GM19240 (cell line): ENCODE measurements around the gene UNK.

Experiments
- DNase-seq: peaks from one replicate; pipeline ENCODE4 v3.0.0; 2011; ENCODE audit warnings: low spot score; ENCODE audit not compliant: insufficient read length

UNK gene, protein sequence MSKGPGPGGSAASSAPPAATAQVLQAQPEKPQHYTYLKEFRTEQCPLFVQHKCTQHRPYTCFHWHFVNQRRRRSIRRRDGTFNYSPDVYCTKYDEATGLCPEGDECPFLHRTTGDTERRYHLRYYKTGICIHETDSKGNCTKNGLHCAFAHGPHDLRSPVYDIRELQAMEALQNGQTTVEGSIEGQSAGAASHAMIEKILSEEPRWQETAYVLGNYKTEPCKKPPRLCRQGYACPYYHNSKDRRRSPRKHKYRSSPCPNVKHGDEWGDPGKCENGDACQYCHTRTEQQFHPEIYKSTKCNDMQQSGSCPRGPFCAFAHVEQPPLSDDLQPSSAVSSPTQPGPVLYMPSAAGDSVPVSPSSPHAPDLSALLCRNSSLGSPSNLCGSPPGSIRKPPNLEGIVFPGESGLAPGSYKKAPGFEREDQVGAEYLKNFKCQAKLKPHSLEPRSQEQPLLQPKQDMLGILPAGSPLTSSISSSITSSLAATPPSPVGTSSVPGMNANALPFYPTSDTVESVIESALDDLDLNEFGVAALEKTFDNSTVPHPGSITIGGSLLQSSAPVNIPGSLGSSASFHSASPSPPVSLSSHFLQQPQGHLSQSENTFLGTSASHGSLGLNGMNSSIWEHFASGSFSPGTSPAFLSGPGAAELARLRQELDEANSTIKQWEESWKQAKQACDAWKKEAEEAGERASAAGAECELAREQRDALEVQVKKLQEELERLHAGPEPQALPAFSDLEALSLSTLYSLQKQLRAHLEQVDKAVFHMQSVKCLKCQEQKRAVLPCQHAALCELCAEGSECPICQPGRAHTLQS

DNA sequence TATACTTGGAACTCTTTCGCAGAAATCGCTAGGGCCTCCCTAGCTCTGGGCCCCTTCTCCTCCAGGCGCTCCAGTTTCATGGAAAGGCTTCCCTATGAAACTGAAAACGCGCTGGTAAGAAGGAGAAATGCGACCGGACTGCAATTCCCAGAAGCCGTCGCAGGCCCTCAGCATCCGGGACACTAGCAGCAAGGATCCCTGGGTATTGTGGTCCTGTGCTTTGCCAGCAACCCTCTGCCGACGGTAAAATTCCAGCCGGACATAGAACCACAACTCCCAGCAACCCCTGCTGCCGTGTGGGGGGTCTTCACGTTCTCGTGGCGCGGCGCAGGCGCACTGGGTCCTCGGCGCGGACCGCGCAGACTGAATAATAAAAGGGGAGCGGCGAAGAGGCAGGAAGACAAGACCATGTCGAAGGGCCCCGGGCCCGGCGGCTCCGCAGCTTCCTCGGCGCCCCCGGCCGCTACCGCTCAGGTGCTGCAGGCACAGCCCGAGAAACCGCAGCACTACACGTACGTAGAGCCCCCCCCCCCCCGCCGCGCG is at the start of gene UNK:
TSS of gene UNK (plus strand) at position 334 of the 543 bp plus-strand sequence. CDS start at position 409, 75 bp downstream.
- peak; percentile 84 for DNase-seq

DNA sequence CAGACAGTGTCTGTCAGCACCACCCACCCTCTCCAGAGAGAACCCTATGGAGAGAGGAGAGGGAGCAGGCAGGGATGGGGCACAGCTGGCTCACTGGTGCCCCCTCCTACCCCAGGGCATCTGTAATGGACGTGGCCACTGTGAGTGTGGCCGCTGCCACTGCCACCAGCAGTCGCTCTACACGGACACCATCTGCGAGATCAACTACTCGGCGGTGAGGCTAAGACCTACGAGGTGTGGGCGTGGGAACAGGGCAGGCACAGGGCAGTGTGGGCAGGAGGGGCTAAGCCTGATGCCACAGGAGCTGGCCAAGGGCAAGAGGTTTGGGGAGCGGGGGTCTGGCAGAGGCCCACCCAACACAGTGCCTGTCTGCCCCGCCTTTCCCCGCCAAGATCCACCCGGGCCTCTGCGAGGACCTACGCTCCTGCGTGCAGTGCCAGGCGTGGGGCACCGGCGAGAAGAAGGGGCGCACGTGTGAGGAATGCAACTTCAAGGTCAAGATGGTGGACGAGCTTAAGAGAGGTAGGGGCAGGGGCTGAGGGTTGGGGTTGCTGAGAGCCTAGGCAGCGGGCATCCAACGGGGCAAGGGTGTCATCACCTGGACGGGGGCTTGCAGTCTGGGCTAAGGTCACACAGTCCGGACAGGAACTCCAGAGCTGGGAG is 48.3 kb upstream of the UNK start:
- DNase-seq, result no peak

DNA sequence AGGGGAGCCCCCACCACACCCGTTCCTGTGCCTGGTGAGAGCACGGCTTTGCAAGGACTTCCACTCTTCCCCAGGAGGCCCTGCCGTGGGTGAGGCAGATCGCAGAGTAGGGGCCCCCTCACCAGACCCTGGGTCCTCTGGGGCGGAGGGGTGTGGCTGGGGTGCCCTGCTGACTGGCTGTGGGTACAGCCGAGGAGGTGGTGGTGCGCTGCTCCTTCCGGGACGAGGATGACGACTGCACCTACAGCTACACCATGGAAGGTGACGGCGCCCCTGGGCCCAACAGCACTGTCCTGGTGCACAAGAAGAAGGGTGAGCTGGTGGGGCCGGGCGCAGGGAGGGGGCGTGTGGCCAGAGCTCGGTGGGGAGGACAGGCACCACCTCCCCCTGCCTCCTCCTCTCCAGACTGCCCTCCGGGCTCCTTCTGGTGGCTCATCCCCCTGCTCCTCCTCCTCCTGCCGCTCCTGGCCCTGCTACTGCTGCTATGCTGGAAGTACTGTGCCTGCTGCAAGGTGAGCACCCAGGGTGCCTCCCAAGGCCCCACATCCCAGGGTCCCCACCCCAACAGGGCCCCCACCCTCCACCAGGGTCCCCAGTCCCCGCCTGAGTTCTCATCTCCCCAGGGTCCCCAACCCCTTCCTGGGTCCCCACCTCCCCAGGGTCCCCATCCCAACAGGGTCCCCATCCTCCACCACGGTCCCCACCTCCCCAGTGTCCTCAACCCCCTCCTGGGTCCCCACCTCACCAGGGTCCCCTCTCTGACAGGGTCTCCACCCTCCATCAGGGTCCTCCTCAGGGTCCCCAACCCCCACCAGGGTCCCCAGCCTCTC is 47.3 kb upstream of the UNK start:
- no peak for DNase-seq

DNA sequence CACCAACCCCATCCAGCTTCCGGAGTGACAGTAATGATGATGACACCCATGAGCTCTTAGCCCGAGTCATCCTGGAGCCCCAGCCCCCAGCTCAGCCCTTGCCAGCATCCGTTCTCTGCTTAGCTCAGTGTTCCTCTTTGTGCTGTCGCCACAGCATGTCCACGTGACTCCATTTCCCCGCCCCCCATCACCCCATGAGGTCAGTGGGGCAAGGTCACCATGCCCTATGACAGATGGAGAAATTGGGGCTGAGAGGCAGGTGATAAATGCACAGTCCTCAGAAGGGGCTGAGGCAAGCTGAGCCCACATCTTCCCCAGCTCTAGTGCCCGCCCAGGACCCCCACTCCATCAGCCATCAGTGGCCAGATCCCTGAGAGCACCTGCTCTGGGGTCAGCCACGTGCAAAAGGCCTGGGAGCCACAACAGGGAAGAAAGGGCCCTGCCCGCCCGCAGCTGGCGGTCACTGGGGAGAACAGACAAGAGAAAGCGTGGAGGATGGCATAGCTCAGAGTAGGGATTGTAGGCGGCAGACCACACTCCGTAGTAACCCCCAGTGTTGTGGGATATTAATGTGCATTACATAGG is 46.3 kb upstream of the UNK start:
- DNase-seq, result no peak

DNA sequence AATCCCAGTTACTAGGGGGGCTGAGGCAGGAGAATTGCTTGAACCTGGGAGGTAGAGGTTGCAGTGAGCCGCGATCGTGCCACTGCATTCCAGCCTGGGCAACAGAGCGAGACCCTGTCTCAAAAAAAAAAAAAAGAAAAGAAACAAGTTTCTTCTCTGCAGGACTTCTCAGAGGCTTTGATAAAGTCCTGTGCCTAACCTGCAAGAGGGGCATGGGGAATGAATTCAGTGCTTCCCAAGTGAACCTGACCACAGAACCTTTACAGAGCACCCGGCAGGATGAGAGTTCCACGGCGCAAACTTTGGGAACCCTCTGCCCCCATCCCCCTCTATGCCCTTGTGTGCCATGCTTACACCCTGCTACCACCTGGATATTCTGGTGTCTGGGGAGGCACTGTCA is 45.4 kb upstream of the UNK start:
- DNase-seq, result no peak

DNA sequence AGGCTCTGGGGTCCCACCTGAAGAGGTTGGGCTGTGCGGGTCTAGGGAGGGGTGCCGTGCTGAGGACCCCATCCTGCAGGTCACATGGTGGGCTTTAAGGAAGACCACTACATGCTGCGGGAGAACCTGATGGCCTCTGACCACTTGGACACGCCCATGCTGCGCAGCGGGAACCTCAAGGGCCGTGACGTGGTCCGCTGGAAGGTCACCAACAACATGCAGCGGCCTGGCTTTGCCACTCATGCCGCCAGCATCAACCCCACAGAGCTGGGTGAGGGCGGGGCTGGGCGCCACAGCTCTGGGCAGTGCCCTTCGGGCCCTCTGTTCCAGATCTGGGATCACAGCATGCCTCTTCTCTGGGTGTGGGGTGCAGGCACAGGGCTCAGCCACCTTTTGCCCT is 44.8 kb upstream of the UNK start:
- DNase-seq, result no peak

DNA sequence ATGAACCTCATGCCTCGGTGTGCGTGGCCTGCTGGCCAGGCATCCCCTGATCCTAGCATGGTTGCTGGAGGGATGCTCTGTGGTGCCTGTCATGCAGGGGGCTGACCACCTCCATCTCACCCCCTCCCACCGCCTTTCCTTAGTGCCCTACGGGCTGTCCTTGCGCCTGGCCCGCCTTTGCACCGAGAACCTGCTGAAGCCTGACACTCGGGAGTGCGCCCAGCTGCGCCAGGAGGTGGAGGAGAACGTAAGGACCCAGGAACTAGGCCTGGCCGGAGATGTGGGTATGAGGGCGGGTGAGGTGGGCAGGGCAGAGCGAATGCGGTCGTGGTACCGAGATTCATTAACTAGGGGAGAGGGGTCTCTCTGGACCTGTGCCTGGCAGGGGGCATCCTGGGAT is 44.4 kb upstream of the UNK start:
- no peak for DNase-seq

DNA sequence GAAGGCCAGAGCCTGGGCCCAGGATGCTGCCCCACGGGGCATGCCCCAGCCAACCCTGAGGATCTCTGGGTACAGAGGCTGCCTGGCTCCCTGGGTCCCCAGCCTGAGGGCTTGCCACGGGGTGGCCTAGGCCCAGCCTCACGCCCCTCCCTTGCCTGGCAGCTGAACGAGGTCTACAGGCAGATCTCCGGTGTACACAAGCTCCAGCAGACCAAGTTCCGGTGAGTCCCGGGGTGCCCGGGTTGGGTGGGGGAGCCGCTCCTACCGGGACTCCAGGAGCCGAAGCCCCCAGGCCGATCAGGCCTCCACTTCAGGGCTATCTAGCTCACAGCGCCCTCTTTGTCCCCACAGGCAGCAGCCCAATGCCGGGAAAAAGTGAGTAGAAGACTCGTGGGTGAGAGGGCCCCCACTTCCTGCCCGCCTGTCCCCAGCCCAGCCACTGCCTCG is 44.0 kb upstream of the UNK start:
- DNase-seq, result no peak

DNA sequence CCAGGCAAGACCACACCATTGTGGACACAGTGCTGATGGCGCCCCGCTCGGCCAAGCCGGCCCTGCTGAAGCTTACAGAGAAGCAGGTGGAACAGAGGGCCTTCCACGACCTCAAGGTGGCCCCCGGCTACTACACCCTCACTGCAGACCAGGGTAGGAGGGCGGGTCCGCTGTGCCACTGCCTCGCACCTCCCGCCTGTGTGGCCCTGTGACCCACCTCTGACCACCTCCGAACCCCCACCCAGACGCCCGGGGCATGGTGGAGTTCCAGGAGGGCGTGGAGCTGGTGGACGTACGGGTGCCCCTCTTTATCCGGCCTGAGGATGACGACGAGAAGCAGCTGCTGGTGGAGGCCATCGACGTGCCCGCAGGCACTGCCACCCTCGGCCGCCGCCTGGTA is 42.3 kb upstream of the UNK start:
- DNase-seq, result no peak

DNA sequence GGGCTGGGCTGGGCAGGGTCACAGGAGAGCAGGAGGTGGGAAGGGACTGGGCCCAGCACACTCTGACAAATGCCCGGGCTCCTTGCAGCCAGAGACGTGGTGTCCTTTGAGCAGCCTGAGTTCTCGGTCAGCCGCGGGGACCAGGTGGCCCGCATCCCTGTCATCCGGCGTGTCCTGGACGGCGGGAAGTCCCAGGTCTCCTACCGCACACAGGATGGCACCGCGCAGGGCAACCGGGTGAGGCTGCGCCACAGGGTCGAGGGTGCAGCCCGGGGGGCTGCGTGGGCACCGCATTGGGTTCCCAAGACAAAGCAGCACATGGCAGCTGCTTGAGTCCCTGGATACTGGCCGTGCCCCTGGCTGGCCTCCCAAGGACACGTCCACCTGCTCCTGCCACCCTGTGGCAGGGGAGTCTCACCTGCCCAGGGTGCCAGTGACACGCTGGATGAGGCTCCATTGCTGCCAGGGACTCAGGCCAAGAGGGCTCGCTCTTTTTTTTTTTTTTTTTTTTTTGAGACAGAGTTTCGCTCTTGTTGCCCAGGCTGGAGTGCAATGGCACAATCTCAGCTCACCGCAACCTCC is 40.9 kb upstream of the UNK start:
- DNase-seq, result no peak

DNA sequence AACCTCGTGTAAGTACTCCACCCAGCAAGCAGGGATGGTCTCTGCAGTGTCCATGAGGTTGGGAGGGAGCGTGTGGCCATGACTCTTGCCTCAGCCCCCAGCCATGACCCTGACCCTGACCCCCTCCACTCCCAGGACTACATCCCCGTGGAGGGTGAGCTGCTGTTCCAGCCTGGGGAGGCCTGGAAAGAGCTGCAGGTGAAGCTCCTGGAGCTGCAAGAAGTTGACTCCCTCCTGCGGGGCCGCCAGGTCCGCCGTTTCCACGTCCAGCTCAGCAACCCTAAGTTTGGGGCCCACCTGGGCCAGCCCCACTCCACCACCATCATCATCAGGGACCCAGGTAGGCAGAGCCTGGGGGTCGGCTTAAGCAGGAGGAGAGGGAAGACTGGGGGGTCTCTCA is 35.9 kb upstream of the UNK start:
- DNase-seq, result no peak

DNA sequence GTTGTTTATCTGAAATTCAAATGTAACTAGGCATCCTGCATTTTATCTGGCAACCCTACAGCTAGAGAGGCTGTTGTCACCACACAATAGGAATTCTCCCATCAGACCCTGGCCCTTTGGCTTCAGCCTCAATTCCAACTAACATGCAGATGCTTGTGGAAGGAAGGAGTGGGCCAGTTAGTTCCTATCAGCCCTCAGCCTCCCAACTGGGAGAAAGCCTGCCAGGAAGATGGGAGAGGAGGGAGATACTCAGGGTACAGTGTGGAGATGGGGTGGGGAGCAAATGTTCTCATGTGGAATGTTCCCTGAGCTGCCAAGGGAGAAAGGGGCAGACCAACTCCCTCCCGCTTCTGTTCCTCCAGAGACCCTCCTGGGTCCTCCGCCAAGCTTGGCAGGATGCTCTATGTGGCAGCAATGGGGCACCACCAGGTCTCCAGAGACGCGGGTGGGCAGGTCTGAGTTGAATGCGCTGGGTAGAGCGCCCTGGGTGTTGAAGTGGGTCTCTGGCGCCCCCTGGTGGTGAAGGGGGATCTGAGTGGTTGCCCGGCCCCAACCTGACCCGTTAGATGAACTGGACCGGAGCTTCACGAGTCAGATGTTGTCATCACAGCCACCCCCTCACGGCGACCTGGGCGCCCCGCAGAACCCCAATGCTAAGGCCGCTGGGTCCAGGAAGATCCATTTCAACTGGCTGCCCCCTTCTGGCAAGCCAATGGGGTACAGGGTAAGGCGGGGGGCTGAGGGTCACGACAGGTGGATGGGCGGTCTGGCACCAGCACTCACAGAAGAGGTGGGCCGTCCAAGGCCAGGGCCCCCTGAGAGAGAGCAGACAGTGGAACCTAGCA is 34.8 kb upstream of the UNK start:
- peak; percentile 94 for DNase-seq

DNA sequence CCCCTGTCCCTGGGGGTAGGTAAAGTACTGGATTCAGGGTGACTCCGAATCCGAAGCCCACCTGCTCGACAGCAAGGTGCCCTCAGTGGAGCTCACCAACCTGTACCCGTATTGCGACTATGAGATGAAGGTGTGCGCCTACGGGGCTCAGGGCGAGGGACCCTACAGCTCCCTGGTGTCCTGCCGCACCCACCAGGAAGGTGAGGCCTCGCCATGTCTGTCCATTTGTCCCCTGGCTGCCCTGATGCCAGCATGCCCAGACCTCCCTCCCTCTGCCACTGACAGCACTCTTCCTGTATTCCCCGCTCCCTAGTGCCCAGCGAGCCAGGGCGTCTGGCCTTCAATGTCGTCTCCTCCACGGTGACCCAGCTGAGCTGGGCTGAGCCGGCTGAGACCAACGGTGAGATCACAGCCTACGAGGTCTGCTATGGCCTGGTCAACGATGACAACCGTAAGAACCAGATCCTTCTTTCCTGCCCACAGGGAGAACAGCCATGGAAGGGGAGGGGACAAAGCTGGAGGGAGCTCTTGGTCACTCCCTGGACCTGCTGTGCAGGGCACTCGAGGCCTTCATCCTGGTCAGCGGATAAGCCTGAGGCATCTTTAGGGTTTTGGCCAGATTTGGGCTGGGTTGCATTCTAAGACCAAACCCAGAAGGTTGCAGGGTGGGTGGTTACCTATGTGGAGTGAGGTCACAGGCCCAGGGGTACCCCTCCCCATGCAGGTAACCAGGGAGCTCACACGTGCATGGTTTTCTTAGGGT is 33.8 kb upstream of the UNK start:
- no peak for DNase-seq

DNA sequence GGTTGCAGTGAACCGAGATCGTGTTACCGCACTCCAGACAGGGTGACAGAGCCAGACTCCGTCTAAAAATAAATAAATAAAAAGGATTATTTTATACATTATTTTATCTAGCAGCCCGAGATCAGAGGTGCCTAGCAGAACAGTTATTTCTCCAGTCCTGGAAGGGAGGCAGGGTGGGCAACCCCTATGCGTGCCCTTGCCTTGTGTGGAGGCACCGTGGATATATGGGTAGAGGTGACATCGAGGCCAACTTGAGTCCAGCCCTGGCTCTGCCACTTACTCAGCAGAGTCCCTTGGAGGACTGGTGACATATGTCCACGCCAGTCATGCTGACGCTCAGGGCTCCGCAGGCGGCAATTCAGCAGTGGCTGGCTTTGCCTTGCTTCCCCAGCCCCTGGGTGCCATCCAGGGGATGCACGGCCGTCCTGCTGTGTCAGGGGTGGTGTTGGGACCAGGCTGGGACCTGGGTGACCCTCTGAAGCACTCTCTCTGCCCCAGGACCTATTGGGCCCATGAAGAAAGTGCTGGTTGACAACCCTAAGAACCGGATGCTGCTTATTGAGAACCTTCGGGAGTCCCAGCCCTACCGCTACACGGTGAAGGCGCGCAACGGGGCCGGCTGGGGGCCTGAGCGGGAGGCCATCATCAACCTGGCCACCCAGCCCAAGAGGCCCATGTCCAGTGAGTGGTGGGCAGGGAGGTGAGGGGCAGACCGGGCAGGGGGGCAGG is 32.8 kb upstream of the UNK start:
- DNase-seq, result no peak

DNA sequence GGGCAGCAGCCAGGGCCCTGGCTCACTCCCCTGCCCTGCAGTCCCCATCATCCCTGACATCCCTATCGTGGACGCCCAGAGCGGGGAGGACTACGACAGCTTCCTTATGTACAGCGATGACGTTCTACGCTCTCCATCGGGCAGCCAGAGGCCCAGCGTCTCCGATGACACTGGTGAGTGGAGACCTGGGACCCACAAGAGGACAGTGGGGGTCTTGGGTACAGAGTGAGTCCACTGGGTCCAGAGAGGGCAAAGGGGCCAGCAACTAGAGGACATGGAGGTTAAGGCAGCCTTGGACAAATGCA is 32.2 kb upstream of the UNK start:
- no peak for DNase-seq

DNA sequence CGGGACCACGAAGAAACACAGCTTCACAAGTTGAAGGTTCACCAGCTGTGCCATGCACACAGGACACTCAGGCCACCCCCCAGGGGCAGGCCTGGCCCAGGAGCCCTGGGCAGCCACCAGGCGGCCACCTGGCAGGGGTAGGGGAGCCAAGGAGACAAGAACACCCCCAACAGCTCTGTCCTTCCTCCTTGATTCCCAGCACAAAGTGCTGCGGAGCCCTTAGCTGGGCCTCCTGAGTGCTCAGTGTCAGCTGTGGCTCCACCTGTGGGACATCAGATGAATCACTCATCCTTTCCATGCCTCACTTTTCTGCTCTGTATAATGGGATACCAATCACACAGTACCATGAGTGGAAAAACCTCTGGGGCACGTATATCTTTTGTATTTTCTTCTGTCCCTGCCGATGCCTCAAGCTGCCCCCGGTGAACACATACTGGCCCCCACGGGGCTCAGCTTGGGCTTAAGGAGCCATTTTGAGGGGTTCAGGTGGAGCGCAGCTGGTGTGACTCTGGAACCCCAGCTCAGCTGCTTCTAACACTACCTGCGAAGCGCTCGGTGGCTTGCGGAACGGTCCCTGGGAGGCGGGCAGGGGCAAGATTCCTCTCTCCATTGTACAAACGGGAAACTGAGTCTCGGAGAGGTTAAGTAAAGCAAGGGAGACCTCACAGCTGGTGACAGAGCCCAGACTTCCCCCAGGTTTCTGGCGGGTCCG is 31.6 kb upstream of the UNK start:
- no peak for DNase-seq
